Pulmonary artery endothelial cell (primary cell): ENCODE measurements around the gene CMTM6. TPM values are rescaled to one million over a fixed set of nuclear protein-coding genes. Genes with fewer than 3 reads are reported as not detected.
"Not testable (repeated sequence)": the region's sequence is repeated elsewhere in the genome, so short reads cannot be mapped to it uniquely, and the experiment has no call there.

Source experiments
- DNase-seq: peaks from one replicate; pipeline ENCODE4 v3.0.0-alpha.2; 2011; ENCODE audit warnings: low read depth, low spot score
- total RNA-seq: library from RNA; depleted of rRNA; stranded (reverse); fragments of >200 nt; gene quantifications from 2 replicates; pipeline ENCODE4 v1.2.3, GENCODE V29; 2014

The CMTM6 gene
- total RNA-seq, 1 donor from 2014 or later: 105 TPM

DNA sequence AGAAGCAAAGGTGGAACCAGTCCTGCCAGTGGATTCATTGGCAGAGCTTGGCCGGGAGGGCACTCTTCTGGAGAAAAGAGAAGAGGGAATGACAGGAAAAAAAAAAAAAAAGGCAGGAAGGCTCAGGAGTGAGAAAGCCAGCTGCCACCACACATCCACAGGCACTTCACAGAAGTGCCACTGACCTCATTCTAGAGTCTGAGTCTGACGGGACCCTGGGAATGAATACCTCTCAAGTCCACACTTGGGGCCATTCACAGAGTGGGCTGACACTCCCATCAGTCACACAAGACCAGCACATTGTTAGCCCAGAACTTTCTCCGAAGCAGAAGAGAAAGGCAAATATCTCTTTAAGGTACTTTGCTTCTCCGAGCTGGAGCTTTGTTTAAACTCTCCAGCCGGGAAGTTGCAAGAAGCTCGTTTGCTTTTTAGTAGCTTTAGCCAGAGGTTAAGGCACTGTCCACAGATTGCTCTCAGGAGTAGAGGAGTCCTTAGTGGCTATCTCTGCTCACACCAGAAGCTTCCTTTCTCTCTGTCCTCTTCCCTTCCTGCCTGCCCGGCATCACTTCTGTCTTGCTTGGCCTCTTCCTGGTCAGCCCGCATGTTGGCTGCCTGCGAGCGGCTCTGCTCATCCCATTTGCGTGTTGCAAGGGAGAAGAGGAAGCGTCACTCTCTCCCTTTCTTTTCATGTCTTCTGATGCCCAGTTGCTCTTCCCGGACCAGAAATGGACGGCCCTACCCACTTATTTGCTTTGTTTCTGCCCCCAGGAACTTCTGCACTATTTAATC is 53.8 kb downstream of the CMTM6 start:
- DNase-seq: no peak

DNA sequence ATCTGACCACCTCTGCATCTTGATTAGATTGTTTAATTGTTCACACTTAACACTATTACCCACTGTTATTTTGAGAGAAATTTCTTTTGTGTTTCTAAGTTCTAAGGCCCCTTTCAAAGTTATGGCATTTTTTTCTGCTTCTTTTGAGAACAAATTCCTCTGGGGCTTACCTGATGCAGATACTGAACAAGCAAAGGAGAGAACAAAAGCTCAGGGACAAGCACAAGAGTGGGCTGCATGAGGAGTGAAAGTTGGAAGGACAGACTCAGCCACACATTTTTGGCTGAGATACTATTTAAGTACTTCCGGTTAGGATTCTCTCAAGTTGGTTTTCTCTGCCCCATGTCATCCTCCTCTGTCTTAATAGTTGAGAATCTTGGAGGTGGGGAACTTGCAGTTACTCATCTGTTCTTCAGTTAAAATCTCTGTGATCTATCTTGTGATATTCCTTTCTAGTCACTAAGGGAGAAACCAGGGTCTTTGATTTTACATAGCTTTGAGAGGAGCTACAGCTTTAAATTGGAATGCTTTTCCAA is 54.7 kb downstream of the CMTM6 start:
- DNase-seq: no peak

DNA sequence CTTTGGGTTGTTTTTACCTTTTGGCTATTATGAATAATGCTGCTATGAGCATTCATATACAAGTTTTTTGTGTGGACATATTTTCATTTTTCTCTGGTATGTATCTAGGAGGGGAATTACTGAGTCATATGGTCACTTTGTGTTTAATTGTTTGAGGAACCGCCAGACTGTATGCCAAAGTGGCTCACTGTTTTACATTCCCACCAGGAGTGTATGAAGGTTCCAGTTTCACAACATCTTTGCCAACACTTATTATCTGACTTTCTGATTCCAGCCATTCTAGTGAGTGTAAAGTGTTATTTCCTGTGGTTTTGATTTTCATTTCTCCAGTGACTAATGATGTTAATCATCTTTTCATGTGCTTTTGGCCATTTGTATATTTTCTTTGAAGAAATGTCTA is 59.2 kb downstream of the CMTM6 start:
- DNase-seq: peak; percentile 79

DNA sequence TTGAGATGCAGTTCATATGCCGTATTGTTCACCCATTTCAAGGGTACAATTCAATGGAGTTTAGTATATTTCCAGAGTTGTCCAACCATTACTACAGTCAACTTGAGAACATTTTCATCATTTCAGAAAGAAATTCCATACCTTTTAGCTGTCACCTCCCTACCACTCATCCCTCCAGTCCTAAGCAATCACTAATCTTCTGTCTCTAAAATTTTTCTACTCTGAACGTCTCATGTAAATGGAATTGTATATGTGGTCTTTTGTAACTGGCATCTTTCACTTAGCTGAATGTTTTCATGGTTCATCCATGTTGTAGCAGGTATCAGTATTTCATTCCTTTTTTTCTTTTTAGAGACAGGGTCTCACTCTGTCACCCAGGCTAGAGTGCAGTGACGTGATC is 59.9 kb downstream of the CMTM6 start:
- DNase-seq: no peak

DNA sequence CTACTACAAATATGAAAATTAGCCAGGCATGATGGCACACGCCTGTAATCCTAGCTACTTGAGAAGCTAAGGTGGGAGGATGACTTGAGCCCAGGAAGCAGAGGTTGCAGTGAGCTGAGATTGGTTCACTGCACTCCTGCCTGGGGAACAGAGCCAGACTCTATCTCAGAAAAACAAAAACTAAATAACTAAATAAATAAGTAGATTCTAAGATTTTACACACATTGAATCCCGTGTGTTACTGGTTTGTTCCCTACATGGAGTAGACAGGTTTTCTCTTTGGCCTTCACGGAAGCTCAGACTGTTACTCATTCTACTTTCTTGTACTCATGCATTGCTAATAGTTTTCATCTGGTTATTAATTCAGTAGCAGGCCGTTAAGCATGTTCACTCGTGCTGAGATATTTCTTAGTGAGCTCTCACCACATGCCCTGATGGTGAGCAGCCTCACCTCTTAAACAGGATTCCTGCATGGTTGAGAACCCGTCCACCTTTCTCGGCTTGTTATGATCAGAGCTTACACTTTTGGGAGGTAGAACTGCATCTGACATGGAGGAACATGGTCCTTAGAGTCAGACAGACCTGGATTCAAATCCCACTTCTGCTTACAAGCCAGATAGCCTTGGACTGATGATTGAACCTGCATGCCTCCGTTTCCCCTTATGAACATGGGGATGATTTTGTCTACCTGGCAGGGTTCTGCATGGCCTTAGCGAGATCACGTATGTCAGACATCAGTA is 61.9 kb downstream of the CMTM6 start:
- no peak for DNase-seq

DNA sequence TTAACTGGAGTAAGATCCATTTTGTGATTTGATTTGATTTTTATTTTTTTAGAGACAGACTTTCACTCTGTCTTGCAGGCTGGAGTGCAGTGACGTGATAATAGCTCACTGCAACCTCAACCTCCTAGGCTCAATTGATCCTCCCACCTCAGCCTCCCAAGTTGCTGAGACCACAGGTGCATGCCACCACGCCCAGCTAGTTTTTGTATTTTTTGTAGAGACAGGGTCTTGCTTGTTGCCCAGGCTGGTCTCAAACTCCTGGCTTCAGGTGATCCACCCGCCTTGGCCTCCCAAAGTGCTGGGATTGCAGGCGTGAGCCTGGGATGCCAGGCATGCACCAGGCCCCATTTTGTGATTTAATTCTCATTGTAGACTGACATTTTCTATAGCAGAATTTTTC is 63.2 kb downstream of the CMTM6 start:
- DNase-seq: not testable (repeated sequence)

DNA sequence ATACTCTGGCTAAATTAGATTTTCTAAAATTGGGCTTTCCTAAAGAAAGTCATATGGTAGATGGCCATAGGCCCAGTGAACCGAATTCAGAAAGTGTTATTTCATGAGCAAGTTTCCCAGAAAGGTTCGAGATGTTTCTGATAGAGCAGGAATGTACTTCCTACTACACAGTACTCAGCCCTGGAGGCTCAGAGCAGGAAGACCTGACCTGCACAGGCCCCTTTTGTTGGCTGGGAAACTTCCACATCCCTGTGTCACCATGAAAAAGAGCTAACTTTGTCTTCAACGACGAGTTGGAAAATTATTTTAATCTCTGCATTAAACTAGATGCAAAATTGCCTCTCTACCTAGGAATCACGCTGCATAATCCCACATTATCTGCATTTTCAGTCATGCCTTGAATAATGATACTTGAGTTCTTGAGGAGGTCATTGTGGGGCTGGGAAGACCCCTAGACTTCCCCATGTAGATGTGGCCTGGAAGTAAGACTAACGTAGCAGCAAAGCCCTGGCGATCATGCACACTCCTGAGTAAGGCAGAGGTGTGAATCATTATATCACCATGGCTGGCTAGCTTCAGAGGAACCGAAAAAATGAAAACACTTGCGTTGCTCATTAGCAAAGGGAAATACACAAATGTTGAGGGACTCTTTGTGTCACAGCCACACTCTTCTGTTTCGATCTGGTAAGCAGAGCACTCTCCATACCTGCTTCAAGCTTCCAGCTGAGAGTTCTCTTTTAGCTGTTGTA is 63.9 kb downstream of the CMTM6 start:
- no peak for DNase-seq

DNA sequence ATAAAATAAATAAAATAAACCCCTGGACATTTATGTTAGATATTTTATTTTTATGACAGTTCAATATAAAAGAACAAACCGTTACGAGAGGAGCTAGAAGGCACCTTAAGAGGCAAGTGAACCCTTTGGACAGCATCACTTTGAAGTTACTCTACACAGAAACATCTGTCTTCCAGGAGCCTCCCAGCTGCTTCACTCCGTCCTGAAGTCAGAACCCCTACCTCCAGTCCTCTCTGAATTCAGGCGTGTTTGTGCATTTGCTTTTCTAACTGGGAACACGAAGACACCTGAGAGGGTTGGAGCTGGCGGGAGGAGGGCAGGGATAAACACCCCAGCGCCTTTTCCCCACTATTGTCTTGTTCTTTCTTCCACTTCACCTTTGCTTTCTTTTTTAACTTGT is 64.8 kb downstream of the CMTM6 start:
- no peak for DNase-seq

DNA sequence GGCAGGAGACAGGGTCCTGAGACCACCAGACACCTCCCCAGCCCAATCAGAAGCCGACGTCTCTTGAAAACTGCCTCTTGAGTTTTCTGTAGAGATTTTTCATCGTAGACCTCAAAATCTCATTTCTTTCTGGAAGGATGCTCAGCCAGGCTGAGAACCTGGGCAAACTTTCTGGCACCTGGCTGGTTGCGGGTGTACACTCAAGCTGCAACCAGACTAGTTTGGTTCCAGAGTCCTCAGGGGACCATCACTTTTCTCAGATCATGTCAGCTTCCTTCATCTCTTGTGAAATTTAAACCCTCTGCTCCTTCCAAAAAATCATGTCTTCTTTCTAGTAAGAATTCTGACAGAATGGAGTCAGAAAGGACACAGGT is 65.8 kb downstream of the CMTM6 start:
- DNase-seq: no peak

DNA sequence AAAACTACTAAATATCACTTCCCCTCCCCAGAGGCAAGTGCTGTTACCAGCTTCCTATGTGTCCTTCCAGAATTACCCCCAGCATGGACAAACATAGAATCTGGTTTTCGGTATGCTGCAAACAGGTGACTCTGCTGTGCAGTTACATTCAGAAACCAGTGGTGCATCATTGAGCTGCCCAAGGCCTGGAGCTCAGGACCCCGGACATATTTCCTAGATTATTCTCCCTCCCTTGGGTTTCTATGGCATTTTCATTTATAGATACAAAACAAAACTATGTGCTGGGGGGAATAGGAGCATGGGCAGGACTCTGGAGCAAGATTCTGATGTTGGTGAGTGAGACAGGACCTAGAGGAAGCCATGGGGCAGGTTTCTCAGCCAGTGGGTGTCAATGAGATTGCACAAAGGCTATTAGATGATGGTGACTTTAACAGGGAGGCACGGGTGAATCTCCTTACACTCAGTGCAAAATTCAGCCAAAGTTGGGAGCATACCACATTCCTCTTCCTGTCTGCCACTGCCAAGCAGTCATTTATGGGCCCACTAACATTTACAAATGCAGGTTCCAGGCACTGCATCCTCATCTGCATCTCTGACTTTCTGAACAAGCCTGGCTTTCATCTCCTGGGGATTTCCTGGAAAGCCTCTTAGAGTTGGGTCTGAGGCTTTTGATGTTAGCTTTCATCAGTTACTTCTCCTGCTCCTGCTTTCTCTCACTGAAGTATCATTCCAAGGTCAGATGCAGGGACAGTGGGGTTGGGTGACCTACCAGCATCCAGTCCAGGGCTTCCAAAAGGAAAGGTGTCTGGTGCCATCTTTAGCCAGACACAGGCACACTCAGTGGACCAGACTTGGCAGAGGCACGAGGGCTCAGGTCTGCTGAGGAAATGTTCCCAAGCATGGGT is 66.5 kb downstream of the CMTM6 start:
- no peak for DNase-seq

DNA sequence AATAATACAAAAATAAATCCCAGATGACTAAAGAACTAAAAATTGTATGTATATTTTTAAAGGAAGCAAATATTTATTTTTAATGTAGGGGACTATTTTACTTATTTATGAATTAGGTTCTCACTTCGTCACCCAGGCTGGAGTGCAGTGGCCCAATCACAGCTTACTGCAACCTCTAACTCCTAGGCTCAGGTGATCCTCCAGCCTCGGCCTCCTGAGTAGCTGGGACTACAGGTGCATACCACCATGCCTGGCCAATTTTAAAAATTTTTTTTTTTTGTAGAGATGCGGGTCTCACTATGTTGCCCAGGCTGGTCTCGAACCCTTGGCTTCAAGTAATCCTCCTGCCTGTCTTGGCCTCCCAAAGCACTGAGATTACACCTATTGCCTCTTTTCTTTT is 68.4 kb downstream of the CMTM6 start:
- no peak for DNase-seq

DNA sequence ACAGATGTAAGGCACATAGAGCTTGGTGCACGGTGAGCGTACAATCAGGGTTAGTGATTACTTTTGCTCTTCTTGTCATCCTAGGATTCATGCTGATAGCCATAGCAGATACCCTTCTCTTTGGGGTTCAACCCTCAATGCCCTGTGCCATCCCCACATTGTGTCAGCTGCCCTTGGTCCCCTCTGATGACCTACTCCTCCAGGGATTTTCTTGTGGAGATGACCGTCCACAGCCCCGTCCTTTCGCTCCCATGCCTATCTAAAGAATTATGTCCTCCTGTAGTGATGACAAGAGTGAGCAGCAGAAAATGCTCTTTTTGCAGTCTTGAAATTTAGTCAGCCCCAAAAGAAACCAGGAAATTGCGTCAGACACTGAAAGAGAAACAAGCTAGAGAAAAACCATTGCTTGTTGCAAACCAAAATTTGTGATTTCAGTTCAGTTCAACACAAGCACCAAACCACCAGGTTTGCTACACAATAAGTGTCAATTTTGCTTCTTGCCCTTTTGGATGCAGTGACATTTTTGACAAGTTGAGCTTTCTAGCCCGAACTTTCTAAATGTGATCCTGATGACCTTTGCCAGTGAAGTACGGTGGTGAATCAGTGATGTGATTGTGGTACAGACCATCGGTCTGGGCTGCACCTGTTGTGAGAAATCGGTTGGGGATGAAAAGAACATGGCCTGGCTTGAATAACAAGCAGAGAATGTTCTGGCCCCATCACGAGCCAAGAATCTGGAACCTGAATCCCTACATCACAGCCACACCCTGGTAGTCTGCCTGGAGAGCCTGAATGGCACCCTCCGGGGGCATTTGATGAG is 69.7 kb downstream of the CMTM6 start:
- no peak for DNase-seq

DNA sequence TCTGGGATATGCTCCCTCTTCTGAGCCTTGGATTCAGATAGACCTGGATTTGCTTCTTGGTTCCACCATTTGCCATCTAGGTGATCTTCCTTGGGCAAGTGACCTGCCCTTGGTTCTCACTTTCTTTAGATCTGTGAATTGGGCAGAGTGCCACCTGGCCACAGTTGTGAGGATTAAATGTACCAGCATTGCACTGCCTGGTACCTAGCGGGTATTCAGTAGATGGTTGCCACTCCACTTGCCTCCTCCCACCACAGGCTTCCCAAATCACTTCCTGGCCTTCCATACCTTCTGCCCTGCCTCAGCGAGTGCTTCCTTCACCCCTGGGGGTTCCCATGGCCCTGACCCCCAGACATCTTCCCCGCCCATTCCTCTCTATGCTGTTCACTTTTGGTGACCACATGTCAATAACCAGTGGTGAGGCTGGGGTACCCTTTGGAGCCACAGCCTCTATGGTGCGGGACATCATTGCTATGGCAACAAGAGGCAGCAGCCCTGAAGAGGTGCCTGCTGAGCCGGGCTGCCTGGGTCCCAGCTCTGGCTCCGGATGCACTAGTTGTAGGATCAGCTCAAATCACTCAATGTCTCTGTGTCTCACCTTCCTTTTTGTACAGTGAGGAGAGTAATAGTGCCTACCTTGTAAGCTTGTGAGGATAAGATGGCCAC is 70.5 kb downstream of the CMTM6 start:
- DNase-seq: no peak

DNA sequence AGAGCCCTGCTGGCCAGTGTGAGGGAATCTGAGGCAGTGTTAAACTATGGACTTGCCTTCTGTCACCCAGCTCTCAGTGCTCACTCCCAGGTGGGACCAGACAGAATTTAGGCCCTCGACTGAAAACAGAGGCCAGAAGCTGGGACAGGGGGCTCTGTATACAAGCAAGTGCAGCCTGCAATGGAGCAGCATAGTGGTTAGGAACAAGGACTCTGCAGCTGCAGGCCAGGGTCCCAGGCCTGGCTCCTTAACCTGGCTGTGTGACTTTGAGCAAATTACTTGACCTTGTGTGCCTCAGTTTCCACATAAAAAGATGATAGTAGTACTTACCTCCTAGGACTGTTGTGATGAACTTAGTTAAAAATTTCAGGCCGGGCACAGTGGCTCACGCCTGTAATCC is 71.2 kb downstream of the CMTM6 start:
- DNase-seq: no peak

Other genes with a start within 250 kb of the CMTM6 start
- gene CMTM7, start 111.0 kb downstream of the CMTM6 start, total RNA-seq: 12.6 and 12.7 TPM in 2 replicates
- gene DYNC1LI1, start 68.0 kb upstream of the CMTM6 start, total RNA-seq: 45.9 and 54.9 TPM in 2 replicates
- gene CNOT10, start 182.3 kb upstream of the CMTM6 start, total RNA-seq: 30.5 and 36.6 TPM in 2 replicates